ENCODE measurements around the gene HEPHL1. TPM values are rescaled to one million over a fixed set of nuclear protein-coding genes. Genes with fewer than 3 reads are reported as not detected.

The HEPHL1 gene
- total RNA-seq, 1 donor from 2014 or later = not detected

- no peaks in the 10 kb centered on the region for H3K9me3 Mint-ChIP-seq (ENCODE audit: low read depth)
- H3K27me3 Mint-ChIP-seq = peaks cover 2% of the 10 kb centered on the region
- DNase-seq (ENCODE audit: low spot score, unreplicated experiment) = no peak
- TF ChIP-seq CTCF (IDR thresholded peaks at IDR 0.05; ENCODE audit: unreplicated experiment) = no peak
- no peak overlapping the region for H3K4me3 Mint-ChIP-seq (ENCODE audit: low read depth)
- no peaks in the 10 kb centered on the region for H3K36me3 Mint-ChIP-seq (ENCODE audit: insufficient read depth)
- H3K4me1 Mint-ChIP-seq (ENCODE audit: low read depth) = peaks cover 1% of the 10 kb centered on the region
- H3K27ac Mint-ChIP-seq = no peak overlapping the region
Observed at GRCh38 chr11:94028436-94028835, 7.3 kb downstream of the HEPHL1 start.

GRCh38 chr11:94030059-94030458 is 8.9 kb downstream of the HEPHL1 start:
- Mint-ChIP-seq H3K27me3 (peaks cover 2% of the 10 kb centered on the region), H3K9me3 (ENCODE audit: low read depth) (no peaks in the 10 kb centered on the region), H3K4me3 (ENCODE audit: low read depth) (no peak overlapping the region), H3K4me1 (ENCODE audit: low read depth) (no peaks in the 10 kb centered on the region), H3K27ac (no peak overlapping the region), H3K36me3 (ENCODE audit: insufficient read depth) (no peaks in the 10 kb centered on the region)
- TF ChIP-seq CTCF (IDR thresholded peaks at IDR 0.05; ENCODE audit: unreplicated experiment) = no peak
- no peak for DNase-seq (ENCODE audit: low spot score, unreplicated experiment)

- no peak for DNase-seq (ENCODE audit: low spot score, unreplicated experiment)
- no peak for TF ChIP-seq CTCF (IDR thresholded peaks at IDR 0.05; ENCODE audit: unreplicated experiment)
- peaks cover 5% of the 10 kb centered on the region for H3K9me3 Mint-ChIP-seq (ENCODE audit: low read depth)
Observed at GRCh38 chr11:94031625-94032024, 10.5 kb downstream of the HEPHL1 start.

GRCh38 chr11:94032066-94032465 is 10.9 kb downstream of the HEPHL1 start:
- no peak for TF ChIP-seq CTCF (IDR thresholded peaks at IDR 0.05; ENCODE audit: unreplicated experiment)
- H3K9me3 Mint-ChIP-seq (ENCODE audit: low read depth) = peaks cover 5% of the 10 kb centered on the region
- DNase-seq (ENCODE audit: low spot score, unreplicated experiment) = no peak

More at GRCh38 chr11:94031625-94032024, 10.5 kb downstream of the HEPHL1 start:
- Mint-ChIP-seq H3K27ac (no peak overlapping the region), H3K27me3 (peaks cover 2% of the 10 kb centered on the region), H3K4me1 (ENCODE audit: low read depth) (no peaks in the 10 kb centered on the region), H3K36me3 (ENCODE audit: insufficient read depth) (no peaks in the 10 kb centered on the region), H3K4me3 (ENCODE audit: low read depth) (no peak overlapping the region)

GRCh38 chr11:94032725-94033124 is 11.6 kb downstream of the HEPHL1 start:
- no peaks in the 10 kb centered on the region for H3K36me3 Mint-ChIP-seq (ENCODE audit: insufficient read depth)
- DNase-seq (ENCODE audit: low spot score, unreplicated experiment) = no peak
- no peaks in the 10 kb centered on the region for H3K4me1 Mint-ChIP-seq (ENCODE audit: low read depth)
- TF ChIP-seq CTCF (IDR thresholded peaks at IDR 0.05; ENCODE audit: unreplicated experiment) = no peak
- peaks cover 2% of the 10 kb centered on the region for H3K27me3 Mint-ChIP-seq
- H3K9me3 Mint-ChIP-seq (ENCODE audit: low read depth) = peaks cover 5% of the 10 kb centered on the region
- no peak overlapping the region for H3K27ac Mint-ChIP-seq
- no peak overlapping the region for H3K4me3 Mint-ChIP-seq (ENCODE audit: low read depth)

More at GRCh38 chr11:94032066-94032465, 10.9 kb downstream of the HEPHL1 start:
- H3K36me3 Mint-ChIP-seq (ENCODE audit: insufficient read depth) = no peaks in the 10 kb centered on the region
- H3K4me1 Mint-ChIP-seq (ENCODE audit: low read depth) = no peaks in the 10 kb centered on the region
- H3K27me3 Mint-ChIP-seq = peaks cover 2% of the 10 kb centered on the region
- no peak overlapping the region for H3K4me3 Mint-ChIP-seq (ENCODE audit: low read depth)
- H3K27ac Mint-ChIP-seq = no peak overlapping the region
